ENCODE measurements around the gene PRXL2A.

PRXL2A gene

DNA sequence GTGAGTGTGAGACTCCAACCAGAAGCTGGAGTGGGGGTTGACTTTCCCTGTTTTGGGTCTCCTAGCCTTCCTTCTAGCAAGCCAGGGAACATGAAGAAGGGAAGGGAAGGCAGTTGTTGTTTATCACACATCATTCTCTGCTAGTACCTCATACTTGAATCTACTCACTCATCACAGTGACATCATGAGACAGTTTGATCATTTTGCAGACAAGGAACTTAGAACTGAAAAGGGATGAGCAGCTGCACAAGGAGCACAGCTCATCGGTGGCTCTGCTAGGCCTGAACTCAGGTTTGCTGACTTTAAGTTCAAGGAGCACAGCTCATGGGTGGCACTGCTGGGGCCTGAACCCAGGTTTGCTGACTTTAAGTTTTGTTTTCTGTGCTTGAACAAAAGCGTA, 19.2 kb downstream of the PRXL2A start:
- peaks cover 7% of the 10 kb centered on the region for H3K27me3 ChIP-seq (ENCODE audit: control insufficient read depth, insufficient read depth, low read length)
- no peaks in the 10 kb centered on the region for H3K36me3 ChIP-seq (ENCODE audit: insufficient read depth, low read length)
- no peaks in the 10 kb centered on the region for H3K4me1 ChIP-seq (ENCODE audit: control insufficient read depth, insufficient read depth, low read length)
- no peak overlapping the region for H3K4me3 ChIP-seq (ENCODE audit: low read length)
- H3K9ac ChIP-seq (ENCODE audit: low read depth, low read length) = no peak overlapping the region
- no peaks in the 10 kb centered on the region for H3K9me3 ChIP-seq (replicated peaks; ENCODE audit: low read length)
- H3K4me2 ChIP-seq (ENCODE audit: low read length) = no peak overlapping the region

DNA sequence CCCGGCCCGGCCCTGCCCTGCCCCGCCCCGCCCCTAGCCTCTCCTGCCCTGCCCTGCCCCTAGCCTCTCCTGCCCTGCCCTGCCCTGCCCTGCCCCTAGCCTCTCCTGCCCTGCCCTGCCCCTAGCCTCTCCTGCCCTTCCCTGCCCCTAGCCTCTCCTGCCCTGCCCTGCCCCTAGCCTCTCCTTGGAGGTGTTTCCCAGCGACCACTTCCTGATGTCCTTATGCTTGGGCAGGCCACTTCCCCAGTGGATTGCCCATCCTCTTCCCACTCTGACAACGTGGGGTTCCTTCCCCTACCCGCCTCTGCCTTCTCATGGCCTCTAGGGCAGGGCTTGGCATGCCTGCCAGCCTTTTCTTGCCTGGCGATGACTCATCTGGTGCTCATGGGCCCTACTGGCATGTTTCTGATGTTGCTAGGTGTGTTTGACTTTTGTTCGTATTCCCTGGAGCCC, 21.2 kb downstream of the PRXL2A start:
- no peak overlapping the region for H3K4me3 ChIP-seq (ENCODE audit: low read length)
- H3K27me3 ChIP-seq (ENCODE audit: control insufficient read depth, insufficient read depth, low read length) = peaks cover 2% of the 10 kb centered on the region
- no peaks in the 10 kb centered on the region for H3K36me3 ChIP-seq (ENCODE audit: insufficient read depth, low read length)
- no peak overlapping the region for H3K4me2 ChIP-seq (ENCODE audit: low read length)
- H3K4me1 ChIP-seq (ENCODE audit: control insufficient read depth, insufficient read depth, low read length) = no peaks in the 10 kb centered on the region
- H3K9ac ChIP-seq (ENCODE audit: low read depth, low read length) = no peak overlapping the region
- H3K9me3 ChIP-seq (replicated peaks; ENCODE audit: low read length) = no peaks in the 10 kb centered on the region

DNA sequence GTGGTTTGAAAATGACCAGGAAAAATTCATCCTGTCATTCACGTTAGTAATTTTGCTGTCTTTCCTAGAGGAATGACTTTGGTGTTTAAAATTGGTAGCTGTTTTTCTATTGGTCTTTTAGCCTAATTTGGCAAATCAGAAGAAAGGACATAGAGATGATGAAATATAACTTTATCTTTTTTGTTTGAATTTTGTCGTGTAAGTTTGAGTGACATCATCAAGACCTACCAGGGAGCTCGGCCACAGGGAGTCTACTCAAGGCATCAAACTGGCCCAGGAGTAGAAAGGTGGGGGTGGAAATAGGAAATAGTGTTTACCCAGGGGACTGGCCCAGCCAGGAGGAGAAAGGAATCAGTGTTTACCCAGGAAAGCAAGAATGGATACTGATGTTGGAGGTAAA, 24.8 kb downstream of the PRXL2A start:
- no peak overlapping the region for H3K9ac ChIP-seq (ENCODE audit: low read depth, low read length)
- no peaks in the 10 kb centered on the region for H3K36me3 ChIP-seq (ENCODE audit: insufficient read depth, low read length)
- no peaks in the 10 kb centered on the region for H3K4me1 ChIP-seq (ENCODE audit: control insufficient read depth, insufficient read depth, low read length)
- peaks cover 14% of the 10 kb centered on the region for H3K27me3 ChIP-seq (ENCODE audit: control insufficient read depth, insufficient read depth, low read length)
- H3K4me3 ChIP-seq (ENCODE audit: low read length) = no peak overlapping the region
- H3K4me2 ChIP-seq (ENCODE audit: low read length) = no peak overlapping the region
- no peaks in the 10 kb centered on the region for H3K9me3 ChIP-seq (replicated peaks; ENCODE audit: low read length)

DNA sequence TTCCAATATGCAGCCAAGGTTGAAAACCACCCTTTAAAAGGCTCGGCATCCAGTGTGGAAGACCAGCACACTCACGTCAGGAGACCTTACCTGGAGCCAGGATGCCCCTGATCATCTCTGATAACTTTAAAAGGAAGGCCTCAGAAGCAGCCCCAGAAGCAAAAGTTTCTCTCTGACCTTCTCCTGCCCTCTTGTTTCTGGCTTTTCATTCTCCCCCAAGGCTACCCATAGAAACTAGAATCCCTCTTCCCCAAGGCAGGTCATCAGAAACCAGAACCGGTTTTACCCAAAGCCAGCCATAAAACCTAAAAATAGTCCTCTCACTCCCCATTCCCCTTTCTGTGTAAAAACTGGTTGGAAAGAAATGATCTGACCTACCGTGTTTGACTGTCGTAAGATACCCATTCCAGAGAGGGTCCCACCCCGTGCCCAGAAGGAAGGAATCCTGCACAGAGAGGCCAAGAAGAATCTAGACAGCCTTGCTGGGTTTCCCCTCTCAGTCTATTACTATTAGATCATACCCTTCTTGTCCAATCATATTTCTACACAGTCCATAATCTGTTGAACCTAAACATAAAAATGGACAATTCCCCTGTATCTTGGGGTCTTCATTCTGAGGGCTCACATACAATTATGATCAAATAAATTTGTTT, 28.2 kb downstream of the PRXL2A start:
- Histone ChIP-seq H3K4me3 (ENCODE audit: low read length) (no peak overlapping the region), H3K4me1 (ENCODE audit: control insufficient read depth, insufficient read depth, low read length) (no peaks in the 10 kb centered on the region), H3K9me3 (replicated peaks; ENCODE audit: low read length) (no peaks in the 10 kb centered on the region), H3K4me2 (ENCODE audit: low read length) (no peak overlapping the region), H3K36me3 (ENCODE audit: insufficient read depth, low read length) (no peaks in the 10 kb centered on the region), H3K9ac (ENCODE audit: low read depth, low read length) (no peak overlapping the region), H3K27me3 (ENCODE audit: control insufficient read depth, insufficient read depth, low read length) (peaks cover 23% of the 10 kb centered on the region)

DNA sequence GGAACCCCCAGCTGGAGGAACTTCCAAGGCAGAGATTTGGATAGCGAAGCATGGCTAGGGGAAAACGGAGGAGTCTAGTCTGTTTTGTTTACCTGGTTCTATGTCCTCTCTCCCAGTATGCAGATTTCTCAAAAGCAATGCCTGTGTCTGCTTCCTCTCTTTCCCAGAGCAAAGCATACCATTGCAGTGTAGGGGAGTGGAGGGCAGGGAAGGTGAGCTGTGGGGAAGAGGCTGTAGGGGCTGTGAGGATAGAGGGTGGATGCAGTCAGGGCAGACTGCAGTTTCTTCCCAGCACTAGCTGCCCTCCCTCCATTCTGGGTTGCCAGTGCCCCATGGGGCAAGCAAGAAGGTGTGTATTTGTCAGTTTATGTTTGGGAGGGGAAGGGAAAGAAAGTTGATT, 28.9 kb downstream of the PRXL2A start:
- no peak overlapping the region for H3K9ac ChIP-seq (ENCODE audit: low read depth, low read length)
- H3K4me3 ChIP-seq (ENCODE audit: low read length) = no peak overlapping the region
- no peaks in the 10 kb centered on the region for H3K4me1 ChIP-seq (ENCODE audit: control insufficient read depth, insufficient read depth, low read length)
- H3K9me3 ChIP-seq (replicated peaks; ENCODE audit: low read length) = no peaks in the 10 kb centered on the region
- H3K4me2 ChIP-seq (ENCODE audit: low read length) = no peak overlapping the region
- H3K36me3 ChIP-seq (ENCODE audit: insufficient read depth, low read length) = no peaks in the 10 kb centered on the region
- H3K27me3 ChIP-seq (ENCODE audit: control insufficient read depth, insufficient read depth, low read length) = peaks cover 23% of the 10 kb centered on the region

DNA sequence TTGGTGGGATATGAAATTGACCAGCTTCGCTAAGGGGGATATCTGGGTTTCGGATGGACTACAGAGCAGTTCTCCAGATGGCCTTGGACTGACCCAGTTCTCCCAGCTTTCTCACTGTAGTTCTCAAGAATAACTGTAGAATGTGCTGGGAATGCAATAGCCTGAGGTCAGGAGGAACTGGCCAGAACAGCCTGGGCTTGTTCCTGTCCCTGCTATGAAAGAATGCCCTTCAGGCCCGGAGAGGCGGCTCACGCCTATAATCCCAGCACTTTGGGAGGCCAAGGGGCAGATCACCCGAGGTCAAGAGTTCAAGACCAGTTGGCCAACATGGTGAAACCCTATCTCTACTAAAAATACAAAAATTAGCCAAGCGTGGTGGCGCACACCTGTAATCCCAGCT, 33.5 kb downstream of the PRXL2A start:
- Histone ChIP-seq H3K9me3 (replicated peaks; ENCODE audit: low read length) (no peaks in the 10 kb centered on the region), H3K27me3 (ENCODE audit: control insufficient read depth, insufficient read depth, low read length) (peaks cover 32% of the 10 kb centered on the region), H3K4me2 (ENCODE audit: low read length) (no peak overlapping the region), H3K9ac (ENCODE audit: low read depth, low read length) (no peak overlapping the region), H3K36me3 (ENCODE audit: insufficient read depth, low read length) (no peaks in the 10 kb centered on the region), H3K4me1 (ENCODE audit: control insufficient read depth, insufficient read depth, low read length) (no peaks in the 10 kb centered on the region), H3K4me3 (ENCODE audit: low read length) (no peak overlapping the region)

DNA sequence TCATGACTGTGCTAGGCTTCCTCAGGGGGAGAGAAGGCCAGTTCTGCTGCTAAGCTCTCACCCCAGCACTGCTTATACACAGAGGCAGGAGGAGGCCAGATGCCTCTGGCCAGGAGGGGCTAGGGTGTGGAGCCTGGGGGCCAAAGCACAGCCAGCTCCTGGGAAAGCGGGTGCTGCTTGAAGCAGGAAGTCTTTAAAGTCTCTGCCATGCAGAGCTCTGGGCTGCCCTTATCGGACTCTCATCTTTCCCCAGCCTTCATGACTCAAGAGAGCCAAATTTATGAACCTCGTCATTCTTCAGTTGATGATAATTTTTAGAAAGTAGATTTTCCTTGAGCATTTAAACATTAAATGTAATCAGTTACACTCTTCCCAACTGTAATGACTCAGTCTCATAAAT, 34.5 kb downstream of the PRXL2A start:
- H3K27me3 ChIP-seq (ENCODE audit: control insufficient read depth, insufficient read depth, low read length) = peaks cover 29% of the 10 kb centered on the region
- H3K4me2 ChIP-seq (ENCODE audit: low read length) = no peak overlapping the region
- H3K36me3 ChIP-seq (ENCODE audit: insufficient read depth, low read length) = no peaks in the 10 kb centered on the region
- H3K4me1 ChIP-seq (ENCODE audit: control insufficient read depth, insufficient read depth, low read length) = no peaks in the 10 kb centered on the region
- H3K9ac ChIP-seq (ENCODE audit: low read depth, low read length) = no peak overlapping the region
- no peaks in the 10 kb centered on the region for H3K9me3 ChIP-seq (replicated peaks; ENCODE audit: low read length)
- no peak overlapping the region for H3K4me3 ChIP-seq (ENCODE audit: low read length)

DNA sequence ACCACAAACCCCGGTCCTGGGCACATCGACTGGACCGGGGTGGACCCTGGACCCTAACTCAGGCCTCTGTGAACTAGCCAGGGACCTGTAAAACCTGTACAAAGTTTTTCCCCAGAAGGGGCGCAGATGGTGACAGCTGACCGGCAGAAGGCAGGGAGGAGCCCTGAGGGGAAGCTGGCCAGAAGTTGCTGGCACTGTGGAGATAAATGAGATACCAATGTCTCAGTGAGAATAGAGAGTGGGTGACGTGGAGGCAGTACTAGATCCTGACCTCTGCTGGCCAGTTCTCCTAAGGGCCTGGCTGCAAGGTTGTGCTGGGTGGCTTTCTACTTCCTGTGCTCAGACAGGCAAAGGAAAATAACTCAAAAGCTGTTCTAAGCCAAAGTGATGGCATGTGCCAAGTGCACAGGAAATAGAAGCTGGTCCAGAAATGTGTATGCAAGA, 35.2 kb downstream of the PRXL2A start:
- no peaks in the 10 kb centered on the region for H3K36me3 ChIP-seq (ENCODE audit: insufficient read depth, low read length)
- no peak overlapping the region for H3K4me3 ChIP-seq (ENCODE audit: low read length)
- no peaks in the 10 kb centered on the region for H3K4me1 ChIP-seq (ENCODE audit: control insufficient read depth, insufficient read depth, low read length)
- no peak overlapping the region for H3K4me2 ChIP-seq (ENCODE audit: low read length)
- no peak overlapping the region for H3K9ac ChIP-seq (ENCODE audit: low read depth, low read length)
- no peaks in the 10 kb centered on the region for H3K9me3 ChIP-seq (replicated peaks; ENCODE audit: low read length)
- H3K27me3 ChIP-seq (ENCODE audit: control insufficient read depth, insufficient read depth, low read length) = peaks cover 27% of the 10 kb centered on the region

DNA sequence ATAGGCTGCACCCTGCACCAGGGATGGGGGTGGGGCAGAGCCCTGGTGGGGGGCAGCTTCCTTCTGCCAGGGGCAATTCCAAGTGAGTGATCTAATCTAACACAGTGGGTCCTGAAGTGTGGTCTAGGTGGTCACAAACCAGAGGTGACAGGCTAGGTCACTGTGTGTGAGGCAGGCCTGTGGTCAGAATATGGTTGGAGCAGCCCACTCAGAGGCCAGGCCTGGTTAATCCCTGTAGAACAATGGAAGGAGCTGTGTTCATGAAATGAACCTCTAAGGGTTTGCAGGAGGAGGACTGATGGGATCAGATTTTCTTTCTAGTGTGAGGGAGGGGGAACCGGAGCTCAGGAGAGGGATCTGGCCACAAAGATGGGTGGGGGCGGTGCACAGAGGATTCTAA, 35.8 kb downstream of the PRXL2A start:
- H3K4me2 ChIP-seq (ENCODE audit: low read length) = no peak overlapping the region
- no peak overlapping the region for H3K4me3 ChIP-seq (ENCODE audit: low read length)
- no peak overlapping the region for H3K9ac ChIP-seq (ENCODE audit: low read depth, low read length)
- H3K9me3 ChIP-seq (replicated peaks; ENCODE audit: low read length) = no peaks in the 10 kb centered on the region
- no peaks in the 10 kb centered on the region for H3K4me1 ChIP-seq (ENCODE audit: control insufficient read depth, insufficient read depth, low read length)
- peaks cover 24% of the 10 kb centered on the region for H3K27me3 ChIP-seq (ENCODE audit: control insufficient read depth, insufficient read depth, low read length)
- no peaks in the 10 kb centered on the region for H3K36me3 ChIP-seq (ENCODE audit: insufficient read depth, low read length)

DNA sequence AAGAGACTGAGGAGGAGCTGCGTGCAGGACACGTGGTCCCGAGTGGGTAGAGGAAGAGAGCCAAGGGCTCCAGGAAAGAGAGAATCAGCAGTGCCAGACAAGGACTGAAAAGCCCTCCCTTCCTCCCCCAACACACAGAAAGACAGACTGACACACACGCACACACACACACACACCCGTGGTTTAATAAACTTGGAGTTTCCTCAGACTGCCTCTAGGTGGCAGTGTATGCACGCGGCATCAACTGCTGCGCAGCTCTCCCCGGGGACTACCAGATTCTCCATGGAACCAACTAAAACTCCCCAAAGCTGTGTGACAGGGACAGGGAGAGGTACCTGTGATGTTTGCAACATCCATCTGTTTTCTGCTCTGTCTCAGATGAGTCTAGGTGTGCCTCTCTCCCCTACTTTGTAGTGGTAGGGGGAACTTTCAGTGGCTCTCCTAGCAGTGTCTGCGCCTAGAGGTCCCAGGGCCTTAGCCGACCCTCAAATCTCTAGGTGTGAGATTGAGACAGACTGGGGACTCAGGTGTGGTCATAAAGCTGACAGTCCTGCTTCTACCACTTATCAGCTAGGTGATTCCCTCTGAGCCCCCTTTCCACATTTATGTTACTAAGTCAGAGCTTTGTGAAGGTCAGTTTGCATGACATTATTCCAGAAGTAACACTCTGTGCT, 36.4 kb downstream of the PRXL2A start:
- no peak overlapping the region for H3K4me2 ChIP-seq (ENCODE audit: low read length)
- H3K36me3 ChIP-seq (ENCODE audit: insufficient read depth, low read length) = no peaks in the 10 kb centered on the region
- no peaks in the 10 kb centered on the region for H3K9me3 ChIP-seq (replicated peaks; ENCODE audit: low read length)
- no peaks in the 10 kb centered on the region for H3K4me1 ChIP-seq (ENCODE audit: control insufficient read depth, insufficient read depth, low read length)
- peaks cover 29% of the 10 kb centered on the region for H3K27me3 ChIP-seq (ENCODE audit: control insufficient read depth, insufficient read depth, low read length)
- H3K9ac ChIP-seq (ENCODE audit: low read depth, low read length) = no peak overlapping the region
- no peak overlapping the region for H3K4me3 ChIP-seq (ENCODE audit: low read length)

DNA sequence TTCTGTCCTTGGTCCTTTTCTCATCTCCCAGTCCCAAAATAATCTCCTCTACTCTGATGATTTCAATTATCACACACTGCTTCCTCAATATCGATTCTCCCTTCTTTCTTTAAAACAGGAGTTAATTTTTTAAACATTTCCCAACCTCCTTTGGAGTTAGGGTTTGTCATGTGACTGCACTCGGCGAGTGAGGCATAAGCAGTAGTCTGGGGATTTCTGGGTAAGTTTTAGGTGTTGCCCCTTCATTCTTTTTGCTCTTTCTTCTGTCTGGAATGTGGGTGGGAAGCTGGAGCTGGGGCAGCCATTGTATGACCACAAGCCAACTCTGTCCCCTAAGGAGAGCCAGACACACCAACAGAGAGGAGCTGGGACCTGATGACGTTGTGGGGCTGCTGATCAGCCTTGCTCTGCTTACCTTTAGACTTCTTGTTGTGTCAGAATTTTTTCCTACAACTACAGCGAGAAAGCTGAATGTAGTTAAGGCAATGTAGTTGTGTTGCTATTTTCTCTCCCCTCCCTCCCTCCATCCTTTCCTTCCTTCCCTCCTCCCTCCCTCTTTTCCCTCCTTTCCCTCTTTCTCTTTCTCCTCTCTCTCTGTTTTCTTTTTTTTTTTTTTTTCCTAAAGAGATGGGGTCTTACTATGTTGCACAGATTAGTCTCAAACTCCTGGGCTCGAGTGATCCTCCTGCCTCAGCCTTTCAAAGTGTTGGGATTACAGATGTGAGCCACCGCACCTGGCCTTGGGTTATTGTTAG, 39.3 kb downstream of the PRXL2A start:
- H3K4me2 ChIP-seq (ENCODE audit: low read length) = no peak overlapping the region
- peaks cover 37% of the 10 kb centered on the region for H3K27me3 ChIP-seq (ENCODE audit: control insufficient read depth, insufficient read depth, low read length)
- no peak overlapping the region for H3K4me3 ChIP-seq (ENCODE audit: low read length)
- H3K9ac ChIP-seq (ENCODE audit: low read depth, low read length) = no peak overlapping the region
- H3K36me3 ChIP-seq (ENCODE audit: insufficient read depth, low read length) = no peaks in the 10 kb centered on the region
- H3K4me1 ChIP-seq (ENCODE audit: control insufficient read depth, insufficient read depth, low read length) = no peaks in the 10 kb centered on the region
- H3K9me3 ChIP-seq (replicated peaks; ENCODE audit: low read length) = no peaks in the 10 kb centered on the region

Measured in skeletal muscle satellite cell (primary cell).